PFSK-1 (cell line): ENCODE data around the gene ADGRL3.

Experiments used
- FOXP2 ChIP-seq: optimal IDR thresholded peaks from 2 replicates; pipeline ENCODE3; 2011; ENCODE audit warnings: borderline replicate concordance, control low read depth, inconsistent platforms; ENCODE audit not compliant: insufficient read depth; ENCODE audit errors: extremely low read length, extremely low read depth
- POLR2AphosphoS5 ChIP-seq: IDR thresholded peaks from 2 replicates; pipeline ENCODE4 v1.6.1; 2012; ENCODE audit warnings: low read depth, mild to moderate bottlenecking, control low read depth, low read length, moderate library complexity
- REST ChIP-seq, 2 experiments: IDR thresholded peaks; 2 replicates each; pipeline versions ENCODE4 v1.6.1 to v1.8.0; 2011 to 2012; ENCODE audit warnings: low read depth in 2 of 2, low read length in 2 of 2, control low read depth in 1 of 2, inconsistent platforms in 1 of 2, mild to moderate bottlenecking in 1 of 2, moderate library complexity in 1 of 2; ENCODE audit not compliant: insufficient read depth in 1 of 2
- SIN3A ChIP-seq: IDR thresholded peaks from 2 replicates; pipeline ENCODE4 v1.6.1; 2012; ENCODE audit warnings: mild to moderate bottlenecking, low read length, moderate library complexity, borderline replicate concordance; ENCODE audit not compliant: insufficient read depth
- TAF1 ChIP-seq: IDR thresholded peaks from 2 replicates; pipeline ENCODE4 v1.6.1; 2012; ENCODE audit warnings: low read length, control low read depth, borderline replicate concordance; ENCODE audit not compliant: insufficient read depth

Gene ADGRL3

GRCh38 chr4:61628727-61629126 is 428.6 kb downstream of the ADGRL3 start:
- no peak for TF ChIP-seq TAF1
- TF ChIP-seq POLR2AphosphoS5 = no peak
- no peak for TF ChIP-seq REST (IDR thresholded peaks at IDR 0.05; ENCODE audit: insufficient read depth in 1 of 2, low read depth in 2 of 2, low read length in 2 of 2)
- no peak for TF ChIP-seq SIN3A
- TF ChIP-seq FOXP2 = no peak

GRCh38 chr4:61630548-61630947 is 430.4 kb downstream of the ADGRL3 start:
- no peak for TF ChIP-seq REST (IDR thresholded peaks at IDR 0.05; ENCODE audit: insufficient read depth in 1 of 2, low read depth in 2 of 2, low read length in 2 of 2)
- TF ChIP-seq SIN3A = no peak
- TF ChIP-seq FOXP2 = no peak
- no peak for TF ChIP-seq TAF1
- TF ChIP-seq POLR2AphosphoS5 = no peak

- TF ChIP-seq POLR2AphosphoS5 = no peak
- no peak for TF ChIP-seq SIN3A
These were observed 438.5 kb downstream of the ADGRL3 start for GRCh38 chr4:61638591-61638990.

GRCh38 chr4:61648264-61648663 is 448.1 kb downstream of the ADGRL3 start:
- no peak for TF ChIP-seq REST (IDR thresholded peaks at IDR 0.05; ENCODE audit: insufficient read depth in 1 of 2, low read depth in 2 of 2, low read length in 2 of 2)
- no peak for TF ChIP-seq TAF1
- no peak for TF ChIP-seq SIN3A

GRCh38 chr4:61657016-61657415 is 456.9 kb downstream of the ADGRL3 start:
- TF ChIP-seq REST (IDR thresholded peaks at IDR 0.05; ENCODE audit: insufficient read depth in 1 of 2, low read depth in 2 of 2, low read length in 2 of 2) (no peak), POLR2AphosphoS5 (no peak), FOXP2 (no peak), SIN3A (no peak), TAF1 (no peak)

GRCh38 chr4:61661960-61662359 is 461.8 kb downstream of the ADGRL3 start:
- TF ChIP-seq POLR2AphosphoS5 = no peak
- TF ChIP-seq REST (IDR thresholded peaks at IDR 0.05; ENCODE audit: insufficient read depth in 1 of 2, low read depth in 2 of 2, low read length in 2 of 2) = no peak
- TF ChIP-seq SIN3A = no peak
- TF ChIP-seq TAF1 = no peak
- TF ChIP-seq FOXP2 = no peak
